WERI-Rb-1 (cell line): ENCODE data around the gene FAM117A.
A peak's percentile ranks its signal among the peaks of the same experiment; 100 is the strongest.

Experiments
- DNase-seq: peaks from one replicate; pipeline ENCODE4 v3.0.0-alpha.2; 2020
- H3K27ac ChIP-seq: fragments of 250-450 bp; sonication (Bioruptor Pico); 2 replicates; pipeline ENCODE4 v1.5.1; 2020; ENCODE audit warnings: mild to moderate bottlenecking, moderate library complexity
- H3K27me3 ChIP-seq: fragments of 250-450 bp; sonication (Bioruptor Pico); 2 replicates; pipeline ENCODE4 v1.5.1; 2021; ENCODE audit warnings: mild to moderate bottlenecking, low read depth, moderate library complexity; ENCODE audit not compliant: insufficient read depth, severe bottlenecking
- H3K36me3 ChIP-seq: fragments of 250-450 bp; sonication (Bioruptor Pico); 2 replicates; pipeline ENCODE4 v1.5.1; 2020; ENCODE audit warnings: mild to moderate bottlenecking, moderate library complexity
- H3K4me3 ChIP-seq: 2 replicates; pipeline ENCODE4 v1.5.1; 2011; ENCODE audit warnings: low read depth, mild to moderate bottlenecking, control low read depth, low read length
- H3K9me3 ChIP-seq: fragments of 250-450 bp; sonication (Bioruptor Pico); 2 replicates; pipeline ENCODE4 v1.5.1; 2021; ENCODE audit warnings: mild to moderate bottlenecking, moderate library complexity; ENCODE audit not compliant: severe bottlenecking
- CTCF ChIP-seq: IDR thresholded peaks from 2 replicates; pipeline ENCODE4 v1.5.1; 2011; ENCODE audit warnings: low read depth, mild to moderate bottlenecking, control low read depth, inconsistent platforms, low read length

FAM117A gene

GRCh38 chr17:49723423-49723822 is 40.5 kb downstream of the FAM117A start:
- Histone ChIP-seq H3K27ac (peak overlapping the region; percentile 77), H3K27me3 (no peaks in the 10 kb centered on the region), H3K36me3 (peaks cover 63% of the 10 kb centered on the region), H3K9me3 (peaks cover 13% of the 10 kb centered on the region), H3K4me3 (peak overlapping the region; percentile 19)
- no peak for TF ChIP-seq CTCF
- DNase-seq: peak; percentile 90

GRCh38 chr17:49722066-49722465 is 41.9 kb downstream of the FAM117A start:
- Histone ChIP-seq H3K27ac (no peak overlapping the region; the same call in 1 of the 2 replicates), H3K9me3 (peaks cover 13% of the 10 kb centered on the region), H3K4me3 (no peak overlapping the region), H3K36me3 (peaks cover 73% of the 10 kb centered on the region), H3K27me3 (no peaks in the 10 kb centered on the region)
- no peak for TF ChIP-seq CTCF
- DNase-seq: no peak

- peaks cover 100% of the 10 kb centered on the region for H3K36me3 ChIP-seq
- DNase-seq: no peak
- H3K9me3 ChIP-seq: no peaks in the 10 kb centered on the region
- H3K27ac ChIP-seq: no peak overlapping the region
- H3K4me3 ChIP-seq: no peak overlapping the region
- no peaks in the 10 kb centered on the region for H3K27me3 ChIP-seq
- TF ChIP-seq CTCF: no peak
Observed at GRCh38 chr17:49717371-49717861, 46.5 kb downstream of the FAM117A start.

GRCh38 chr17:49716668-49717364 is 47.1 kb downstream of the FAM117A start:
- no peak for TF ChIP-seq CTCF
- Histone ChIP-seq H3K27me3 (no peaks in the 10 kb centered on the region), H3K27ac (no peak overlapping the region), H3K36me3 (peaks cover 98% of the 10 kb centered on the region), H3K4me3 (no peak overlapping the region), H3K9me3 (no peaks in the 10 kb centered on the region)
- no peak for DNase-seq

DNA sequence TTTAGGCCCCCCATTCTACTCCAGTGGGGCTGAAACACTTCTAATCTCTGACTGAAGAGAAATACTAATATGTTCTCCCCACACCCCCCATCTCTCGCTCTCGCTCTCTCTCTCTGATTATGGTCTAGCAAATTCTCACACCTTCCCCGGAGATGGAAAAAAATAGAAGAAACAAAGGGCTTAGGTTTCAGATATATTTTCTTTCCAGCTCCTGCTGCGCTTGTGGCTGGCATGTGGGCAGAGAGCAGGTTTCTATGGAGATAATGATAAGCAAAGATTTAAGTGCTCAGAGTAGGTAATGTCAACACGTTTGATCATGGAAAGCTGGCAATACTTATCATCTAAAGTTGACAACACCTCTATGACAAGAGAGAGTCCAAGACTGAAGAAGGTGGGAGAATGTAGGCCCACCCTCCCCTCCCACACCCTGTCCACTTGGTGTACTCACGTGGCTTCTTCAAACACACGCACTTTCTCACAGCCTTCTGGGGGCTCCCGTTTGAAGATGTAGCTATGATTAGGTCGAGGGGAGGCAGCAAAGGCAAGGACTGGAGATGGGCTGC is 48.1 kb downstream of the FAM117A start:
- H3K36me3 ChIP-seq: peaks cover 94% of the 10 kb centered on the region
- TF ChIP-seq CTCF: no peak
- no peak overlapping the region for H3K27ac ChIP-seq
- H3K4me3 ChIP-seq: no peak overlapping the region
- H3K27me3 ChIP-seq: no peaks in the 10 kb centered on the region
- no peaks in the 10 kb centered on the region for H3K9me3 ChIP-seq
- no peak for DNase-seq
